Bone marrow (tissue), 2 donors: Measurements from ENCODE around the gene GLB1L2.
"Not testable (repeated sequence)": the region's sequence is repeated elsewhere in the genome, so short reads cannot be mapped to it uniquely, and the experiment has no call there.

Experiments used
- DNase-seq, 2 donors: peaks; one replicate each; lab custom pipeline; 2025; lab: John Stamatoyannopoulos, UW

Gene GLB1L2

GRCh38 chr11:134331354-134332188 lies at the start of gene GLB1L2:
Gene GLB1L2, plus strand, starts transcription at chr11:134331988. Its CDS starts 74 bp downstream, at chr11:134332062.
- DNase-seq: peak in 1 of 2 donors; percentile 3

GRCh38 chr11:134282121-134283045 lies 49.4 kb upstream of the GLB1L2 start:
- DNase-seq: no peak

- DNase-seq: no peak
Measured at GRCh38 chr11:134283461-134284230, 48.1 kb upstream of the GLB1L2 start.

- DNase-seq: not testable (repeated sequence)
Measured at GRCh38 chr11:134284349-134284748, 47.4 kb upstream of the GLB1L2 start.

- no peak for DNase-seq
Measured at GRCh38 chr11:134287561-134287960, 44.2 kb upstream of the GLB1L2 start.

- DNase-seq: no peak
Measured at GRCh38 chr11:134288486-134288885, 43.3 kb upstream of the GLB1L2 start.

GRCh38 chr11:134289167-134289566 lies 42.6 kb upstream of the GLB1L2 start:
- no peak for DNase-seq

DNA sequence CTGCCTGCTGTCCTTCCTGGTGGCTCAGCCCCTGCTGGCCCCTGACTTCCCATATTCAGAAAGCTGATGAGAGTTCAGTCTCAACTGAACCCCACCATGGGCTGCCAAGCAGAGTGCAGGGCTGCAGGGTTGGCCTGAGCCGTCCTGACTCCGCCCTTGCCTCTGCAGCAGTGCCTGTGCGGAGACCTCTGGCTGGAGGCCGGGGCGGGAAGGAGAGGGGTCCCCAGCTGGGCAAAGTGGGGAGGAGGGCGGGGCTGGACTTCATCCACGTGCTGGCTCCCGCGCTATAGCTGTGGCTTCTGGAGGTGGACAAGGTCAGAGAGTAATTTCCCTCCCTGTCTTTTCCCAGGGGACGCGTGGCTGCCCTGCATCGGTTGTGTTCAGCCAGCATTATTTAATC lies 42.0 kb upstream of the GLB1L2 start:
- no peak for DNase-seq

DNA sequence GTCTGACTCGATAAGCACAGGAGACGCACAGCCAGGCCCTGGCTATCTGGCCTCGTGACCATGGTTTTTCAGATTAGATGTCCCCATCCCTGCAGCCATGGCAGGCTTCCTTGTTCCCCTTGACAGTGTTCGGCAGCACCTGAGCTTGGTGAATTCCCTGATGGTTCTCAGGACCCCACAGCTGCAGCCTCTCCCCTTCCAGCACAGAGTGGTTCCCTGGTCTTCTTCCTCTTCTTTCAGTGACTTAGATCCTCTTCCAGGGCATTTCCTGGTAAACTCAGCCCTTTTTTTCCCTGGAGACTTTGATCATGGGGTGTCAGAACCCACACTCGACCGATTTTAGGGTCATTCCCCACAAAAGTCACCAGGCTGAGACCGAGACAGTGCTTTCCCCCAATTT lies 41.1 kb upstream of the GLB1L2 start:
- no peak for DNase-seq

DNA sequence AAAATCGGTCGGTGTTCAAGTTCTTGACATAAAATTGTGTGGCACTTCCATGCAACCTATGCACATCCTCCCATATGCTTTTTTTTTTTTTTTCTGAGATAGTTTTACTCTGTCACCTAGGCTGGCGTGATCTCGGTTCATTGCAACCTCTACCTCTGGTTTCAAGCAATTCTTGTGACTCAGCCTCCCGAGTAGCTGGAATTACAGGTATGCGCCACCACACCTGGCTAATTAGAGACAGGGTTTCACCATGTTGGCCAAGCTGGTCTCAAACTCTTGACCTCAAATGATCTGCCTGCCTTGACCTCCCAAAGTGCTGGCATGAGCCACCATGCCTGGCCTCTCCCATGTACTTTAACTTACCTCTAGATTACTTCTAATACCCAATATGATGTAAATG lies 40.6 kb upstream of the GLB1L2 start:
- no peak for DNase-seq

DNA sequence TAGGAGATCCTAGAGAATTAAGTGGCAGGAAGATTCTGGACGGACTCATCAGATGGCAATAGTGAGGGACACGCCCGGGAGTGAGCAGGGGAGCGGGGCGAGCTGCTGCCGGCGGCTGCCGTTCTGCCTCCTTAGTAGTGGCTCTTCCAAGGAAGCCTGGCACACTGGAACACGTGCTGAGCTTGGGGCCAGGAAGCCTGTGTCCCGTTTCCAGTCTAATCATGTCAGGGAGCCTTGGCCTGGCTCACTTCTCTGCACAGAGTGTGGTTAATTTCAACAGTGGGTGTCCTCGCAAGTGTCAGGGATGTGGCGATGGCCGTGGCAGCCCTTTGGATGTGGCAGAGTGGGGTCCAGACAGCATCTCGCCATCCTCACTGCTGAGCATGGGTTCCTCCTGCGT lies 39.1 kb upstream of the GLB1L2 start:
- DNase-seq: no peak

DNA sequence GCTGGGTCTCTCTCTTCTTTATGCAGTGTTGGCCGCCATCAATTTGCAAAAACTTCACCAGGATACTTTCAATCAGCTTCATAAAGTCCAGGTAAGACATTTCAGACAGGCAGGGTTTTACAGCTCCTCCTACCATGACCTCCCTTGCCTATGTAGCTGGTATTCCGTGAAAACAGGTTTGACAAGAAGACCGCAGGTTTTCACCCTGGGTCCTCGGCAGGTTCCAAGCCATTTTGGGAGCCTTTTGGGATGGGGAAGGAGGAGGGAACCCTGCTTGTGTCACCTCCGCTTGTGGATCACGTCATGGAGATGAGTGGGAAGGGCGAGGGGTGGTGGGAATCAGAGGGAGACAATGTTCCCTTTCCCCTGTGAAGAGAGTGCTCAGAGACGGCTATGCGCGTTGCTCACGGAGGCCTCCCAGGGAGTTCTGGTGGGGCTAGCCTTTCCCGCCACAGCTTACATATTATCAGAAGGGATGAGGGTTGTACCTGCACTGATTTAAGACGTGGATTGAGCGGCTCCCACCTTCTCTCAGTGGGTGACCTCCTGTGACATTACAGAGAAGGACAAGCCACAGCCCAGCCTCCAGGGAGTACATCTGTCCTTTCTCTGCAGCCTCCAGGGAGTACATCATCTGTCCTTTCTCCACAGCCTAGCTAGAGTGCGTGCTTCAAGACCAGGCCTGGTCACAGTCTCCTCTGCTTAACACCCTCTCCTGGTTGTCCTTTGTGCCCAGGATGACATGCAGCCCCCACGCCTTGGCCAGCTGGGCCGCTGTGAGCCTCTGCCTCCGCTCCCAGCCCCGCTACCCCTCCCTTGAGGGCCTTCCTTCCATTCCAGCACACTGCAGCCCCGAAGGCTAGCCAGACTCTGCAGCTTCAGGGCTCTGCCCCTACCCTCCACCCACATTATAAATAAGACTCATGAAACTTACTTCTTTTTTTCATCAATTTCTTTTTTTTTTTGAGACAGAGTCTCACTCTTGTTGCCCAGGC lies 38.4 kb upstream of the GLB1L2 start:
- no peak for DNase-seq

- DNase-seq: no peak
Measured at GRCh38 chr11:134294664-134295063, 37.1 kb upstream of the GLB1L2 start.

DNA sequence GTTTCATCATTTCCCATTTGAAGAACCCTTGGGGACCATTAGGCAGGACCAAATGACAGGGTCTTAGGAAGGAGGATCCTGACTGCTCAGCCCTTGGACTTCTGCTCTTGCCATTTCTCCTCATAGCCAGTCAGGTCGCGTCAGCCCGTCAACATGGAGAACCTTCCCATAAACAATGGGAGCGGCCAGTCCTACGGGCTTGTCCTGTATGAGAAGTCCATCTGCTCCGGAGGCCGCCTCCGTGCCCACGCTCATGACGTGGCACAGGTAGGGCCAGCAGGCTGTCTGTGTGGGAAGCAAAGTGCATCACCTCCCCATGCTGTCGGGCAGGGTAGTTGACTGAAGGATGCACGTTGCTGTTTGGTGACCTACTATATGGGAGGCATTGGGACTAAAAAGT lies 19.6 kb upstream of the GLB1L2 start:
- no peak for DNase-seq

GRCh38 chr11:134312807-134313206 lies 19.0 kb upstream of the GLB1L2 start:
- no peak for DNase-seq

DNA sequence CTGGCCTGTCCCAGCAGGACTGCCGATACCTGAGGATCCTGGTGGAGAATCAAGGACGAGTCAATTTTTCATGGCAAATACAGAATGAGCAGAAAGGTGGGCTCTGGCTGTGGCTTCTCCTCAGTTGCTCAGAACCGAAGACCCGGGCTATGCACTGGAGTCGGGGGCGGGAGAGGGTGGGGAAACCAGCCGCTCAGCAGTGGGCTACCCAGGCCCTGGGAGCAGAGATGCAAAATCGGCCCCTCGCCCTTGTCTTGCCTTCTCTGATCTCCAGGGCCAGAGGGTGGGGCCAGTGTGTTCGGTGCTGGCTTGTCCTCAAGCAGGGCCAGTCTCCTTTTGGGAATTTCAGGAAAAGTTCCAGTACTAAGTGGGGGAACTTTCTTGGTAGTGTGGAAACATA lies 18.4 kb upstream of the GLB1L2 start:
- DNase-seq: no peak

DNA sequence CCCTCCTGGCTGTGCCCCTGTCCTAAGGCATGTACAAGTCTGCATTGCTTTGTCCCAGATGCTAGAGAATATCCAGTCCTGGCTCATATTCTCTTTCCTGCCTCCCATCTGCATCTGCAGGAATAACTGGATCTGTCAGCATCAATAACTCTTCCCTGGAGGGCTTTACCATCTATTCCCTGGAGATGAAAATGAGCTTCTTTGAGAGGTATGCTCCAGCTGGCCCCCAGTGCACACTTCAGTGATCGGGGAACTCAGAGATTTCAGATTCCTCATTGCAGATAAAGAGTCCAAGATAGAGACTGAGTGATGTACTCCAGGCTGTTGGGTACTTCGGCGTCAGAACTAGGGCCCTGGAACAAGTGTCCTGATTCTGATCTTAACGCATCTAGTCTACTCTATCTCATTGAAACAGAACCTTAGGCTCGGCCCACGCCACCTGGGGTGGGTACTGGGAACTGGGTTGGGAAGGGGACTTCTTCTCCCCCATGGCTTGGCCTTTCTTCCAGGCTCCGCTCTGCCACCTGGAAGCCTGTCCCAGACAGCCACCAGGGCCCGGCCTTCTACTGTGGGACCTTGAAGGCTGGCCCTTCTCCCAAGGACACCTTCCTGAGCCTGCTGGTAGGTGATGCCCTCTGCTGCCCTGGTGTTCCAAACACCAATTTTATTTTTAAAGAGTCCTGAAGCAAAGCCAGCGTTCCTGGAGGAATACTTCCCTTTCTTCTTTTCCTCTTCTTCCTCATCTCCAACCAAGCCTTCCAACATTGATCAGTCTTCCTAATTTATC lies 17.8 kb upstream of the GLB1L2 start:
- DNase-seq: no peak

- no peak for DNase-seq
Measured at GRCh38 chr11:134317103-134317502, 14.7 kb upstream of the GLB1L2 start.

GRCh38 chr11:134321373-134321772 lies 10.4 kb upstream of the GLB1L2 start:
- not testable (repeated sequence) for DNase-seq

GRCh38 chr11:134322553-134322952 lies 9.2 kb upstream of the GLB1L2 start:
- DNase-seq: no peak
